Measurements from ENCODE around the gene FAM117A.
"Not testable (repeated sequence)": the region's sequence is repeated elsewhere in the genome, so short reads cannot be mapped to it uniquely, and the experiment has no call there.

FAM117A gene

GRCh38 chr17:49739641-49740271, 24.2 kb downstream of the FAM117A start:
- DNase-seq, result peak; percentile 95

- DNase-seq, result no peak
Observed at GRCh38 chr17:49738456-49739163, 25.3 kb downstream of the FAM117A start.

- no peak for DNase-seq
Observed at GRCh38 chr17:49734515-49735490, 29.1 kb downstream of the FAM117A start.

GRCh38 chr17:49731435-49731831, 32.5 kb downstream of the FAM117A start:
- no peak for DNase-seq

GRCh38 chr17:49730785-49731434, 33.0 kb downstream of the FAM117A start:
- no peak for DNase-seq

- DNase-seq, result no peak
Observed at GRCh38 chr17:49730078-49730784, 33.7 kb downstream of the FAM117A start.

GRCh38 chr17:49729069-49729468, 34.9 kb downstream of the FAM117A start:
- DNase-seq, result no peak

GRCh38 chr17:49728425-49728824, 35.5 kb downstream of the FAM117A start:
- no peak for DNase-seq

GRCh38 chr17:49727380-49727779, 36.6 kb downstream of the FAM117A start:
- DNase-seq, result no peak

- DNase-seq, result no peak
Observed at GRCh38 chr17:49725452-49726130, 38.3 kb downstream of the FAM117A start.

- DNase-seq, result not testable (repeated sequence)
Observed at GRCh38 chr17:49724552-49724951, 39.4 kb downstream of the FAM117A start.

- no peak for DNase-seq
Observed at GRCh38 chr17:49723423-49723822, 40.5 kb downstream of the FAM117A start.

GRCh38 chr17:49722066-49722465, 41.9 kb downstream of the FAM117A start:
- no peak for DNase-seq

GRCh38 chr17:49717371-49717861, 46.5 kb downstream of the FAM117A start:
- DNase-seq, result peak; percentile 77

- no peak for DNase-seq
Observed at GRCh38 chr17:49716668-49717364, 47.1 kb downstream of the FAM117A start.

- peak; percentile 81 for DNase-seq
Observed at GRCh38 chr17:49715717-49716279, 48.1 kb downstream of the FAM117A start.

- DNase-seq, result peak; percentile 74
Observed at GRCh38 chr17:49715216-49715615, 48.7 kb downstream of the FAM117A start.

GRCh38 chr17:49708515-49709183, 55.3 kb downstream of the FAM117A start:
- peak; percentile 73 for DNase-seq

- DNase-seq, result peak; percentile 99
Observed at GRCh38 chr17:49707608-49708514, 56.1 kb downstream of the FAM117A start, which contains the start of gene SLC35B1. TSS of gene SLC35B1 (minus strand) at chr17:49707964. CDS start at chr17:49707833, 131 bp downstream.

All from activated effector memory CD4-positive, alpha-beta T cell treated with anti-CD3 and anti-CD28 coated beads, Interleukin-2, amount 50 U/mL, for 16 hours (primary cell).